HTERT RPE-1 (cell line): Measurements from ENCODE around the gene PDS5B.
"Not testable (repeated sequence)": the region's sequence is repeated elsewhere in the genome, so short reads cannot be mapped to it uniquely, and the experiment has no call there.

Source experiments
- in situ Hi-C: fragments of 300-500 bp; cut with MboI; formaldehyde crosslinking; loops from 4 replicates; pipeline ENCODE4 v1.14.3; 2020; ENCODE audit warnings: low sequenced_read_pairs

Gene PDS5B, protein sequence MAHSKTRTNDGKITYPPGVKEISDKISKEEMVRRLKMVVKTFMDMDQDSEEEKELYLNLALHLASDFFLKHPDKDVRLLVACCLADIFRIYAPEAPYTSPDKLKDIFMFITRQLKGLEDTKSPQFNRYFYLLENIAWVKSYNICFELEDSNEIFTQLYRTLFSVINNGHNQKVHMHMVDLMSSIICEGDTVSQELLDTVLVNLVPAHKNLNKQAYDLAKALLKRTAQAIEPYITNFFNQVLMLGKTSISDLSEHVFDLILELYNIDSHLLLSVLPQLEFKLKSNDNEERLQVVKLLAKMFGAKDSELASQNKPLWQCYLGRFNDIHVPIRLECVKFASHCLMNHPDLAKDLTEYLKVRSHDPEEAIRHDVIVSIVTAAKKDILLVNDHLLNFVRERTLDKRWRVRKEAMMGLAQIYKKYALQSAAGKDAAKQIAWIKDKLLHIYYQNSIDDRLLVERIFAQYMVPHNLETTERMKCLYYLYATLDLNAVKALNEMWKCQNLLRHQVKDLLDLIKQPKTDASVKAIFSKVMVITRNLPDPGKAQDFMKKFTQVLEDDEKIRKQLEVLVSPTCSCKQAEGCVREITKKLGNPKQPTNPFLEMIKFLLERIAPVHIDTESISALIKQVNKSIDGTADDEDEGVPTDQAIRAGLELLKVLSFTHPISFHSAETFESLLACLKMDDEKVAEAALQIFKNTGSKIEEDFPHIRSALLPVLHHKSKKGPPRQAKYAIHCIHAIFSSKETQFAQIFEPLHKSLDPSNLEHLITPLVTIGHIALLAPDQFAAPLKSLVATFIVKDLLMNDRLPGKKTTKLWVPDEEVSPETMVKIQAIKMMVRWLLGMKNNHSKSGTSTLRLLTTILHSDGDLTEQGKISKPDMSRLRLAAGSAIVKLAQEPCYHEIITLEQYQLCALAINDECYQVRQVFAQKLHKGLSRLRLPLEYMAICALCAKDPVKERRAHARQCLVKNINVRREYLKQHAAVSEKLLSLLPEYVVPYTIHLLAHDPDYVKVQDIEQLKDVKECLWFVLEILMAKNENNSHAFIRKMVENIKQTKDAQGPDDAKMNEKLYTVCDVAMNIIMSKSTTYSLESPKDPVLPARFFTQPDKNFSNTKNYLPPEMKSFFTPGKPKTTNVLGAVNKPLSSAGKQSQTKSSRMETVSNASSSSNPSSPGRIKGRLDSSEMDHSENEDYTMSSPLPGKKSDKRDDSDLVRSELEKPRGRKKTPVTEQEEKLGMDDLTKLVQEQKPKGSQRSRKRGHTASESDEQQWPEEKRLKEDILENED (N-terminal part only)

DNA sequence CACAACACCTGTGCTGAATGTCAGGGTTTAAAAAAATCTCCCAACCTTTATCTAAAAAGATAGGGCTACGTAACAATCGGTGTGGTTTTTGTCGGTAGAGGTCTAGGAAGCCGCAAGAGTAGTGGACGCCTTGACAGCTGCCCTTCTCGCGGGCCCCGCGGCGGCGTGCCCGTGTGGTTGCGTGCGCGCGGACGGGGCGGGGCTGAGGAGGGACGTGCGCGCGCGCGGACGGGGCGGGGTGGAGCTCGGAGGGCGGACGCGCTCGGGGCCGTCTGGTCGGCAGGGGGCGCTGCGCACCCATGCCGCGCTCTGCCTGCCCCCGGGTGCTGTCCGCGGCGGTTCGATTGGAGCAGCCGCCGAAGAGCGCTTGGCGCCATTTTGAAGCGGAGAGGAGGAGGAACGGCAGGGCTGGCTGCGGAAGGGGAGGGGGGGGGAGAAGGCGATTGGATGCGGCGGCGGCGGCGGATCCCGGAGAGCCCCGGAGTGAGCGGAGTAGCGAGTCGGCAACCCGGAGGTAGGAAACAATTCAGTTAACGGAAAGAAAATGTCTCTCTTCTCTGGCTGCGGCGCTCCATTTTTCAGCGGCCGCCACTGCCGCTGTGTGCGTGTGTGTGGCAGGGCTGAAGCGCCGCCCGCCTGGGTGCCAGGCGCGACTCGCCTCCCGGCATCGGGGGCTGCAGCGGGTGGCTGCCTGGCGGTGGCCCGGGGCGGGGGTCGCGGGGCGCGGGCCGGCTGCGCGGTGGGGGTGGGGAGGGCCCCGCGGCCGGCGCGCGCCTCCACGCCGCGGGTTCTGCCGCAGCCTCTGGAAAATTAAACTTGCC lies at the start of gene PDS5B:
Gene PDS5B (plus strand): TSS at position 373 of the 821 bp plus-strand sequence. CDS start 62,321 bp downstream, outside the sequence.
- in situ Hi-C loops, result no loop called here

DNA sequence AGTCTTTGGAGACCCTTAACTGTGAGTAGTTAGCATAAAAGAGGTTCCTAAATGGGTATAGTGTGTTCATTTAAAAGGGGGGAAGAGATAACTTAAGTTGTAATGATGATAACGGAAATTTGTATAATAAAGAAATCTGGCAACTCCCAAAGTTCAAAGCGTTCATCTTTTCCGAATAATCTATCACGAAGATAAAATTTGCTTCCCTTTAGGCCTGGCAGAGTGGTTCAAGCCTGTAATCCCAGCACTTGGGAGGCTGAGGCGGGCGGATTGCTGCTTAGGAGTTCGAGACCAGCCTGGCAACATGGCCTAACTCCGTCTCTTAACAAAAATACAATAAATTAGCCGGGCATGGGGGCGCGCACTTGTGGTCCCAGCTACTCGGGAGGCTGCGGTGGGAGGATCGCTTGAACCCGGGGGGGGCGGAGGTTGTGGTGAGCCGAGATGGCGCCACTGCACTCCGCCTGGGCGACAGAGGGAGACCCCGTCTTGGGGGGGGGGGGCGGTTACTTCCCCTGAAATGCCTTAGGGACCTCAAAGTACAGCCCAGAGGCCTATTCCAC lies 48.6 kb upstream of the PDS5B start:
- in situ Hi-C loops, result no loop called here

DNA sequence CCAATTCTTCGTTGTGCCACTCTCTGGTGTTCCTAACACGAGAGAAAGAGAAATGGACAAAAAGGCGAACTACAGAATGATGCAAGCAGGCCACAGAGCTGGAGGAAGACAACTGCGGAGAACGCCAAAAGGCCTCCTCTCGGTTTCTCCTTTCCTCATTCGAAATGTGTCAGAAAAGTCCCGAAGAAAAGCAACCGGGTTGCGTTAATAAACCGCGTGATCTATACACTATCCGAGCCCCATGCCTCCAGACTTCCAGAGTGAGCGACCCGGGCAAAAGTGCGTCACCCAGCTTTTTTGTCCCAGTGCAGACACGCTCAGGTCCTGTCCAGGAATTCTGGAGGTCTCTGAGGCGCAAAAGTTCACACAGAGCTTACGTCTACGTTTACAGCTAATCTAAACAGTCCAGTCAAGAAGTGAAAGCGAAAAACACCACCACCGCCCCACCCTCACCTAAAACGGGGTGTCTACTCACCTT lies 48.1 kb upstream of the PDS5B start:
- in situ Hi-C loops, result no loop called here

DNA sequence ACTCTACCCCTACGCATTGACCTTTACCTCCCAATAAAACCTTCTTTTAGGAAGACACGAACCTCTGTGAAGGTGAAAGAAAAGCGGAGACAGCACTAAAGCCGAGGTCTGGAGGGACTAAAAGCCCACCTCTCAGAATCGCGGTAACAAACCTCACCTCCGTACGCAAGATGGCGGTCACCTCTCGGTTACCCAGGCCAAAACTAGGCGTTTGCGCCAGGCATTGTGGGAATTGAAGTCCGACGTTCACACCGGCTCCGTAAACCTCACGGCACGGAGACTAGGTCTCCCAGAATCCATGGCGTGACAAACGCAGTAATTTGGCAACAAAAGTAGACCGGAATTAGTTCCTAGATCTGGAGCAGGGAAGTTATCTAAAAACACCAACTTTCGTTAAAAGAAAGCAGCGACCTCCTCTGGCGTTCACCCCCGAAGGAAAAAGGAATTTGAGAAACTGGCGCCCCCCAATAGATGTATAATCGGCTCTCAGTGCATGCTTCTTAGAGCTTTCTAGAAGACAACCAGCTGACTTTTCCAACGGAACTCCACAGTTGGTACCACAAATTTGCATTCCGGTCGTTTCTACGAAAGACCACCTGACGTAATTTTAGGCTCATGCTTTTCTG lies 47.5 kb upstream of the PDS5B start, which contains the start of gene N4BP2L2:
Gene N4BP2L2 (minus strand): TSS at position 175 of the 626 bp plus-strand sequence. CDS start 1,768 bp downstream, outside the sequence.
- in situ Hi-C loops, result no loop called here

DNA sequence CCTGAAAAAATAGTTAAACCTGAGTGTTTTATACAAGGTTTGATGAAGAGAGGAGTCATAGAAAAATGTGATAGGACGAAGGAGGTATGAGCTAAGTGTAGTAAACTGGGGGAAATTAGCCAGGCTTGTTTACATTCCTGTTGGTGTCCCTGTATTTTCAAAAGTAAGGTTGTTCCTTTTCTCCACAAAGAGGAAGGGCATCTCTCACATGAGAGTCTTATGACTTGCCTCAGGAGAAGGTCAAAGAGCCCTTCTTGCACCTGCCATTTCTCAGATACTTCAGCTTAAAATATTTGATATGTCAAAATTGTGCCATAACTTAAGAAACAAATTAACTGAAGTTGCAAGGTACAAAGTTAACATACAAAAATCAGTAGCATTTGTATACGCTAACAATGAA lies 44.0 kb upstream of the PDS5B start:
- in situ Hi-C loops, result no loop called here

DNA sequence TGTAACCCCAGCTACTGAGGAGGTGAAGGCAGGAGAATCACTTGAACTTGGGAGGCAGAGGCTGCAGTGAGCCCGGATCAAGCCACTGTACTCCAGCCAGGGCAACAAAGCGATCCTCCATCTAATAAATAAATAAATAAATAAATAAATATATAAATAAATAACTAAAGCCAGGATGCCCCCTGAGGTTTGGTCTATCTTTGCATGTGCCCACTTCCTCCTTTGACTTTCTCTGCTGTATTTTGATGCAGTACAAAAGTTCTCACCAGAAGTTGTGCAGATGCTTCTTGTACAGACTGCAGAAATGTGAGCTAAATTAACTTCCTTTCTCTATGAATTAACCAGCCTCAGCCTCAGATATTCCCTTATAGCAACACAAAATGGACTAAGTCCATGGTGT lies 41.2 kb upstream of the PDS5B start:
- in situ Hi-C loops, result no loop called here

DNA sequence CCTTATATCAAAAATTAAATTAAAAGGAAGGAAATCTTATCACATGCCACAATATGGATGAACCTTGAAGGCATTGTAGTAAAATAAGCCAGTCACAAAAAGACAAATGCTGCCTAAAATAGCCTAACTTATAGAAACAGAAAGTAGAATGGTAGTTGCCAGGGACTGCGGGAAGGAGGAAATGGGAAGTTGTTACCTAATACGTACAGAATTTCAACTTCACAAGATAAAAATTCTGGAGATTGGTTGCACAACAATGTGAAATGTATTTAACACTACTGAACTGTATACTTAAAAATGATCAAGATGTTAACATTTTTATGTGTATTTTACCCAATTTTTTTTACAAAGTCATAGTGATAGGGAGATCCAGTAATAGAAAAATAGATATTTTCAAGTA lies 37.4 kb upstream of the PDS5B start:
- in situ Hi-C loops, result no loop called here

DNA sequence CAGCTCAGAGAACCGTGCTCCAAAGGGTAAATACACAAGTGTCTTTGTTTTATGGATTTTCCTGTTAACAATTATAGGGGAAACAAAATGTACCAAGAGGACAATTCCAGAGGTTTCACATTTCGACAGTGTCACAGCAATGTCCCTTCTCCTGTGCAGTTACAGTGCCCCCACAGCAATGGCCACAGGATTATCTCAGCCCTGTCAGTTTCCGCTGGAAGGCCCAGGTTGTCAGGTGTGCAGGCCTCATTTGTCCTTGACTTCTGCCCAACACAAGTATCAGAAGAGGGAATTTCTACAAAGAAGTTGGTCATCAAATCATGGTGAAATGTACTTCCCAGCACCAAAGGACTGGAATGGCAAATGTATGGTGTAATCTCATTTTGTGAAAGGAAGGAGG lies 36.5 kb upstream of the PDS5B start:
- in situ Hi-C loops, result no loop called here

DNA sequence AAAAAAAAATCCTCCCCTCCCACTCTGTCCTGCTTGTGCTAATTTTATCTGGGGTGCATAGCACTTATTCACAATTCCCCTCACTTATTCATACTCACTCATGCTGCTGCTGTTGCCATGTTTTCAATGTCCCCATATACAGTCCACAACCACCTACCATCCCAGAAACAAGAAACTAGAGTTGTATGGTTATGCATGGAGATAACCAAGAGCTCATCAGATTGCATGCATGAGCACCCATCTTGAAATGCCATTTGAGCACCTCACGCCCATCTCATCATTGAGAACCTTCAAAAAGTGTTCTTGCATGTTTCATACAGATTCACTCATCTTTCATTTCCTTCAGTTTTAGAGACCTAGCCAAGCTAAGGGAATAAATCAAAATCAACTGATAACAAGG lies 32.5 kb upstream of the PDS5B start:
- in situ Hi-C loops, result no loop called here

DNA sequence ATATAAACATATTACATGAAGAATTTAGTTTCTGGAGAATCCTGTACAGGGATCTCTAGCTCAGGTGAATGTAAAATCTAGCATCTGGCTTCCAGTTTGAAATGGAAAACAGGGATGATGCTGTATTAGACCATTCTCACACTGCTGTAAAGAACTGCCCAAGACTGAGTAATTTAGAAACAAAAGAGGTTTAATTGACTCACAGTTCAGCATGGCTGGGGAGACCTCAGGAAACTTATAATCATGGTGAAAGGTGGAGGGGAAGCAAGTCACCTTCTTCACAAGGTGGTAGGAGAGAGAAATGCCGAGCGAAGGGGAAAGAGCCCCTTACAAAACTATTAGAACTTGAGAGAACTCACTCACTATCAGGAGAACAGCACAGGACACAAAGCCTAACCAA lies 30.6 kb upstream of the PDS5B start:
- in situ Hi-C loops, result no loop called here

DNA sequence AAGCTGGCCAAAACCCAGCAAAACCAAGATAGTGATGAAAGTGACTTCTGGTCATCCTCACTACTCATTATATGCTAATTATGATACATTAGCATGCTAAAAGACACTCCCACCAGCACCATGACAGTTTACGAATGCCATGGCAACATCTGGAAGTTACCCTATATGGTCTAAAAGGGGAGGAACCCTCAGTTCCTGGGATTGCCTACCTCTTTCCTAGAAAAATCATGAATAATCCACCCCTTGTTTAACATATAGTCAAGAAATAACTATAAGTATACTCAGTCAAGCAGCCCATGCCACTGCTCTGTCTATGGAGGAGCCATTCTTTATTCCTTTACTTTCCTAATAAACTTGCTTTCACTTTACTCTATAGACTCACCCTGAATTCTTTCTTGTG lies 25.4 kb upstream of the PDS5B start:
- in situ Hi-C loops, result not testable (repeated sequence)

DNA sequence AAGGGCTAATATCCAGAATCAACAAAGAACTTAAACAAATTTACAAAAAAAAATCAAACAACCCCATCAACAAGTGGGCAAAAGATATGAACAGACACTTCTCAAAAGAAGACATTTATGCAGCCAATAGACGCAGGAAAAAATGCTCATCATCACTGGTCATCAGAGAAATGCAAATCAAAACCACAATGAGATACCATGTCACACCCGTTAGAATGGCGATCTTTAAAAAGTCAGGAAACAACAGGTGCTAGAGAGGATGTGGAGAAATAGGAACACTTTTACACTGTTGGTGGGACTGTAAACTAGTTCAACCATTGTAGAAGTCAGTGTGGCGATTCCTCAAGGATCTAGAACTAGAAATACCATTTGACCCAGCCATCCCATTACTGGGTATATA lies 10.6 kb upstream of the PDS5B start:
- in situ Hi-C loops, result not testable (repeated sequence)

DNA sequence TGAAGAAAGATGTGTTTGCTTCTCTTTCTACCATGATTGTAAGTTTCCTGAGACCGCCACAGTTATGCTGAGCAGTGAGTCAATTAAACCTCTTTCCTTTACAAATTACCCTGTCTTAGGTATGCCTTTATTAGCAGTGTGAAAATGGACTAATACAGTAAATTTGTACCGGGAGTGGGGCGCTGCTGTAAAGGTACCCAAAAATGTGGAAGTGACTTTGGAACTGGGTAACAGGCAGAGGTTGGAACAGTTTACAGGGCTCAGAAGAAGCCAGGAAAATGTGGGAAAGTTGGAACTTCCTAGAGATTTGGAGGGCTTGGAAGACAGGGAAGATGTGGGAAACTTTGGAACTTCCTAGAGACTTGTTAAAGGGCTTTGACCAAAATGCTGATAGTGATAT lies 9.2 kb upstream of the PDS5B start:
- in situ Hi-C loops, result no loop called here

DNA sequence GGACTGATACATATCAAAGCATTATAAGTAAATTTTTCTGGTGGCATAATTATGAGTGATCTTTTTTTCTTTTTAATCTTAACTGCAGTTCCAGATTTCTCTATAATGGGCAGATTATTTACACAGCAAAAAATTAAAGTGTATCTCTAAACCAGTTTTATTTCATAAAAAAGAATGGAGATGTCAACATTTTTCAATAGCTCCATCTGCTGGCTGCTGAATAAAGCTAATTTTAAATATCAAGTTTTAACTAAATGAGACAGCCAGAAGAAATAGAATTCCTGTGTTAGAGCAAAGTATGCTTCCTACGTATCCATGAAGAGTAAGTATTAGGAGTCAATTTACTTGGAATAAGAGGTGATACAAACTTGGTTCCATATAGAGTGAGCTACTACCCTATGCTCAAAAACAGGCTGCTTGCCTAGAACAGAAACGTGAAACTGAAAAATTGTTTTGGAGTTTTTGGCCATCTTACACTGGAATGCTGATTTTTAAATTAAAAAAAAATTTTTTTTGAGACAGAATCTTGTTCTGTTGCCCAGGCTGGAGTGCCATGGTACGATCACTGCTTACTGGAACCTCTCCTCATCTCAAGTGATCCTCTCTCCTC lies 5.0 kb upstream of the PDS5B start:
- in situ Hi-C loops, result no loop called here

DNA sequence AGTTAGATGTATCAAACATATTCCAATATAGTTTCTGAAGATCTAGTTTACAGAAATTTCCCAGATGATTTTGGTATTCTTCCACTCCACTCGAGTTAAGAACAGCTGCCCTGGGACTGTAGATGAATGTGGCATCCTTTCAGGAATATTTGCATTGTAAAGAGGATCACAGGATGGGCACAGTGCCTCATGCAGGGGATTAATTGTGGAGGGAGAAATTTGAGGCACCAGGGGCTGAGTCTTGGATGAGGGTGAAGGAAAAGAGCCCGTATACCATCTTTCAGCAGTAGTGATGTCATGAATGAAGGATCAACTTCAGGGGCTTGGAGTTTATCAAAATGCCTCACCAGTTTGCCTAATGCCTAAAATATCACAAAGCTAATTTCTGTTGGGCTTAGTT lies 4.0 kb upstream of the PDS5B start:
- in situ Hi-C loops, result no loop called here

DNA sequence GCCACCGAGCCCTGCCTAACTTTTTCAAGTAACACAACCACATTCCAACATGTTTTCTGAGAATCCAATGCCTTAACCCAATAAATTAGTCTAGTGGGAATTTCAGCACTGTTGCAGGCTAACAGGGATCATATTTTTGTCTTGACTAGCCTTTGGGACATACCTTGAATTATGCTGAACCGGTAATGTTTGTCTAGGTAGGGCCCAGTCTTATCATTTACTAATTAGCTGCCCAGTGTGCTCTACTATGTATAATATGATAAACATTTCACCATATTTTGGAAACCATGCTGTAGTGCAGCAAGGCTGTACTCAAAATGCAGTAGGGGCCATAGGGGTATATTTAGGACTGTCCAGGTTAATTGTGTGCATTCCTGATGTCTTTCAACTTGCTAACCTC lies 3.3 kb upstream of the PDS5B start:
- in situ Hi-C loops, result no loop called here

DNA sequence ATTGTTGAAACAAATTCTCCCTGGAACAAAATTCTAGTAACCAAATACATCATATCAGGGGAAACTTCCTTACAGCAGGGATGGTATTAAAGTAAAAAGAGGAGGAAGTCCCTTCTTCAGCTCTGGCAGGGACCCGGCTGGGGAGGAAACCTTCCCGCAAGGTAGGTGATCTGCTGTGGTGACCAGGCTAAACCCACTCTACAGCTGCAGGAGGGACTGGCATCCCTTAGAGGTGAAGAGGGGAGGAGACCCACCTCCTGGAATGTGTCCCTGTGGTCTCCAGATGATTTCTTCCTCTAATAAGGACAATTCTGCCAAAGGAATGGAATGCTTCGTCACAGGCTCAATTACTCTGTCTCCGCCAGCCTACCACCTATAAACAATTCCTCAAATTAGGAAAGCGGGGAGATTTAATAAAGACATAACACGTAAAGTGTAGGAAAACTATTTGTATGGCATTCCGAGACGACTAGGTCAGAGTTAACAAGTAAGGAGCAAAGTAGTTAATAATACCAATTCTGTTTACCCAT lies 637 bp upstream of the PDS5B start:
- in situ Hi-C loops, result no loop called here

DNA sequence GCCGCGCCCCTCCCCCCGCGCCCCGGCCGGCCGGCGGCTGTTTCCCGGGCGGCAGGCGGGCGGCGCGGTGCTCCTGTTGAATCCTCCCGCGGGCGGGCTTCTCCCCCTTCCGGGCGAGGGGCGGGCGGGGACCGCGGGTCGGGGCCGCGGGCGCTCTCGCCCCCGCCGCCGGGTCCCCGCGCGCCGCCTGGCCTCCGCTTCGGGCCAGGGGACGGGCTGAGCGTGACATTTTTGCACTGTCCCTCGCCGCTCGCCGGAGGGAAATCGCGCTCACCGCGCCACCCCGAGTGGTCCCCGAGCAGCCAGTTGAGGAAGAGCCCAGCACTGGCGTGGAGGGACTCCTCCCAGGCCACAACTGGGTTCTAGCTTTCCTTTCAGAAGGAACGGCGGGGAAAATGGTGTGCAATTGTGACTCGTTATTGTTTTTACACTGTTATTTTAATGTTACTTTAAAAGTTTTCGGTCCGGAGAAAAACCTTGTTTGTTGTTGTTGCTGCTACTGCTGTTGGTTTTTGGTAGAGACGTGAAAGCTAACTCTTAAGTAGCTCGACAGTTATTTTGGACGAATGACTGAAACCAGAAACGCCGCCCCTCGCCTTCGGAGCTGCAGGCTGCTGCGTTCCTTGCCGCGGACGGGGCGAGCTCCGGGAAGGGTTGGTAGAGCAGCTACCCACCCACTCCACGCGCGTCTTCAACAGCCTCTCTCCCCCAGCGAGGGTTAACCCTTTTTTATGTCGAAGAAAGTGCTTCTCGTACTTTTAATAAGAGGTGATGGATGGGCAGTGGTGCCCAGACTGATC lies 959 bp downstream of the PDS5B start:
- in situ Hi-C loops, result no loop called here
